Adrenal gland (tissue), 5 donors: Measurements from ENCODE around the gene NRXN3.

ENCODE experiments used
- CTCF ChIP-seq, 6 experiments: fragments of 450-650 bp in 4 of 6; fragments of 200-600 bp in 2 of 6; sonication (generic) in 1 of 6; IDR thresholded peaks; 1 replicate in 5 of 6; 2 replicates in 1 of 6; pipeline versions ENCODE4 v1.5.1 to v1.8.0; 2016 to 2021; ENCODE audit warnings: antibody characterized with exemption in 6 of 6, mild to moderate bottlenecking in 2 of 6, moderate library complexity in 1 of 6
- POLR2A ChIP-seq, 2 donors: fragments of 450-650 bp; IDR thresholded peaks; one replicate each; pipeline ENCODE4 v1.6.1; 2017; ENCODE audit warnings: antibody characterized with exemption in 2 of 2, mild to moderate bottlenecking in 2 of 2, moderate library complexity in 1 of 2
- donor health status: DM: no; HTN: no; CAD: no.

GRCh38 chr14:78688503-78688902 lies 518.3 kb downstream of the NRXN3 start:
- TF ChIP-seq CTCF (IDR thresholded peaks at IDR 0.05) (no peak), POLR2A (IDR thresholded peaks at IDR 0.05) (no peak)
